HS-27A (cell line): ENCODE results near the gene PDPR.
"Not testable (repeated sequence)": the region's sequence is repeated elsewhere in the genome, so short reads cannot be mapped to it uniquely, and the experiment has no call there.

Experiments
- DNase-seq: peaks from one replicate; pipeline ENCODE4 v3.0.0-alpha.2; 2012; ENCODE audit warnings: low read depth, missing footprints

Gene PDPR

DNA sequence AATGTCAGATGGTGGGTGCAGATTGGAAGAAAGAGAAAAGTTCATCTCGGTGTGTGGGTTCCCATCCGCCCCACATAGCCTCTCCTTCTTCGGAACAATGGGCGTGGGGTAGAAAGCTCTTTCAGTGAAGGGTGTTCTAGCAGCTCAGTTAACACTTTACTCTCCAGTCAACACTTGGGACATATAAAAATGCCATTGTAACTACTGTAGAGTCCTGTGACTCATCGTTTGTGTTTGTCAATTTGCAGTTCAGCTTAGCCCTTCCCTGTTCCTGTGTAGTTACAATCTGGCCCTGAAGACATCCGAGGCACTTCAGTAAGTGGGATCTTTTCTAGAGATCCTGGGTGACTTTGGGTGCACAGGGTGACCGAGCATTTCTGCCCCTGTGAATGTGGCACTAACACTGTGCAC lies 47.9 kb downstream of the PDPR start:
- no peak for DNase-seq

DNA sequence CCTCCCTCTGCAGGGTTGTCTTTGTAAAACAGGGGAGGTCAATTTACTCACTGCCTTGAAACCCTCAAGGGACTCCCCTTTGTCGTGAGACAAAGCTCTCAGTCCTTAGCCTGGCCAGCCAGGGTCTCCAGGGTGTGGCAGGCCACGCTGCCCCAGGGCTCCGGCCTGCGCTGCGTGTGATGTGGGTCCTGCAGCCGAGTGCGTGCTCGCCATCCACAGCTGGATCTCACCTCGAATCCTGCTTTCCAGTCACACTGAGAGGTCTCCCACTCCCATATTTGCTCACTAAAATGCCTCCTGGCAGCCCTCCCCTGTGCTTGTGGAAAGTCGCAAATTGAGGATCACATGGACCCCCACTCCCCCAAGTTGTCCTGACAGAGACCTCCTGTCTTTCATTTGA lies 49.5 kb downstream of the PDPR start:
- no peak for DNase-seq

DNA sequence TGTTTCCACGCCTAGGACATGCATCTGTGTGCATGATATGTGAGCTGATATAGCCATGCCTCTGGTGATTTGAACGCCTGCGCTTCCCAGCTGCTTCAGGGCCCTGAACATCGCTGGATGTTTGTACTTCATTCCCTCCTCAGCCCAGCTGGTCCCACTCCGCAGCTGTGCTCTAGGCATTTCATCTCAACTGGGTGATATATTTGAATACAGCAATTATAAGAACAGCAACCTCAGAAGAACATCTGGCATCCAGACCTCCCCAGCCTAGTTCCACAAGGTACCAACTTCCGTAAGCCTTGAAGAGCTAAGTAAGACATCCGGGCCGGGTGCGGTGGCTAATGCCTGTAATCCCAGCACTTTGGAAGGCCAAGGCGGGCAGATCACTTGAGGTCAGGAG lies 52.6 kb downstream of the PDPR start:
- DNase-seq = not testable (repeated sequence)

DNA sequence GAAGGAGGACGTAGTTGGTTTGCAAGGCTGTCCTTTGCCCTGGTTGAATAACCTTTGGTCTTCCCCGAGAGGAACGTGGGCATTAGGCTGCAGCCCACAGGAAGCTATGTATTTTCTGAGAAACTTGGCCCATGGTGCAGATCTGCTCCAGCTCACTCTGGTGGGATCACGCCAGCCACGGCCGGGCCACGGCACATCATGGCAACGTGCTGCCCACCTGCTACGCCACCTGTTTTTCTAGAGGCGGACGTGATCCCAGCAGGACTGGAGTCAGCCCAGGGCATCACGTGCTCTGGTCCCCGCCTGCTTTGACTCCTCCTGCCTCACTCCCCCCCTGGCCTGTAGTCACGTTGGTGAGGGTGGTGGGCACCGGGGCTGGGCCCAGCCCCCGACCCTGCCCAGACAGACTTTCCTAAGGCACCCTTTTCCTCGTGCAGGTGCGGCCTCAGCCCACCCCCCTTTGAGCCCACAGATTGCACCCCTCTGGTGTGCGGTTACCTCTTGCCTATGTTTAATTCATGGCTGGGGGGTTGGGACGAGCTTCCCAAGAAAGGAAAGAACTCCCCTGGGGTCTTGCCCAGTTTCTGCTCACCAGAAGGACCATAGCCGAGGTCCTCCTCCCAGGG lies 59.2 kb downstream of the PDPR start, which contains the start of gene CLEC18C:
TSS of gene CLEC18C (plus strand) at position 576 of the 626 bp plus-strand sequence. CDS start 492 bp downstream, outside the sequence.
- not testable (repeated sequence) for DNase-seq

DNA sequence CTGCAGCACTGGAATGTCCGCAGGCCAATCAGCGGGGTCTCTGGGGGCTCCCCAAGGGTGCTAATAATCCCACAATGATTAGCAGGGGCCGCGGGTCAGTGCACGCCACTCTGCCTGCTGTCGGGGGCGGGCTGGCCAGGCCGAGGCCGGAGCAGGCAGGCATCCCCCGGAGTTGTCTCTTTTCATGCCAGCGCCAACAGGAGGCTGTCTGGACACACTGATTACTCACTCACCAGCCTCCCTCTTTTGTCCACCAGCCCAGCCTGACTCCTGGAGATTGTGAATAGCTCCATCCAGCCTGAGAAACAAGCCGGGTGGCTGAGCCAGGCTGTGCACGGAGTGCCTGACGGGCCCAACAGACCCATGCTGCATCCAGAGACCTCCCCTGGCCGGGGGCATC lies 59.8 kb downstream of the PDPR start:
- DNase-seq = not testable (repeated sequence)

DNA sequence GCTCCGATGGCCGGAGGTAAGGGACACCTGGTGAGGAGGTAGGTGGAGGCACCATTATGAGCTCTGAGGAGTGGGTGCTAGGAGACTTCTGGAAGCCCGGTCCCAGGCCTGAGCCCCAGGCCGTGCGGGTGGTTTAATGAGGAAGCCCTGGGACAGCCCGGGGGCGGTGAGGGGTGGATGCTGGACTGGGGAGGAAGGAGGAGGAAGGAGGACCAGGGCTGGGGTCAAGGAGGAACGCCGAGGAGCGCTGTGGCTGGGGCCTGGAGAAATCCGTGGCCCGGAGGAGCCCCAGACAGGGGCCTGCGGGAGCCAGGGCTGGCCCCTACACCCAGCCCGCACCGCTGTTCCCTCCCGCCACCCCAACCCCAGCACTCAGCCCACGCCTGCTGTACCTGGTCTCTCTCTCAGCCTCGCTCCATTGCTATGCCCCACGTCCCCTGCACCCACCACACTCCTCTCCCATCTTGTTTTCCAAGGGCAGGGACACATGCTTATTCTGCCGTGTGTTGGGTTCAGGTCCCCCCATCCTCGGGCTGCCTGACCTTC lies 60.3 kb downstream of the PDPR start:
- not testable (repeated sequence) for DNase-seq

DNA sequence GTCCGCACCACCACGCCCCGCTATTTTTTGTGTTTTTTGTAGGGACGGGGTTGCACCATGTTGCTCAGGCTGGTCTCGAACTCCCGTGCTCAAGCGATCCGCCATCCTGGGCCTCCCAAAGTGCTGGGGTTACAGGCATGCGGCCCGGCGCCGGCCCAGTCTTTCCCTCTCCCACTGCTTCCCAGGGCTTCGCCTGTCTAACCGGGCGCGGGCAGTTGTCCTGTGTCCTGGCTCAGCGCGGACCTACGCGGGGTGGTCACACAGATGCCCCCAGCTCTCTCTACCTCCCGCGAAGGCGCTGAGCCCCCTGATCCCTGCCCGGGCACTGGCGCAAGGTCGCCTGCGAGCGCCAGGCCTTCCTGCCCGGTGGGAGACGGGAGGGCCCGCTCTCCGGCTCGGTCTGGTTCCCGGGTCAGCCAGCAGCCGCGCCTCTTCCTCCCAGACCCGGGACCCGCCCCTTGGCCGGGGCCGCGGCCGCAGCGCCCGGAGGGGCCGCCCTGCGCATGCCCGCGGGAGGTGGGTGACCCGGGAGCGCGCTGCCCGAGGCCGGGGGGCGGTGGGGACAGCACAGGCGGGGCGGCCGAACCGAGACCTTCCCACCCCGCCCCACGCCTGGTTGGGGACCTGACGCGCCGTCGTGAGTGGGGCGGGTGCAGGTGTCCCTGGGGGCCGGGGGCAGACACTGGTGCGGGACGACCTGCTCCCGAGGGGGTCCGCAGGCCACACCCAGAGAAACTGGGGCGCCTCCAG lies 73.9 kb downstream of the PDPR start:
- not testable (repeated sequence) for DNase-seq

DNA sequence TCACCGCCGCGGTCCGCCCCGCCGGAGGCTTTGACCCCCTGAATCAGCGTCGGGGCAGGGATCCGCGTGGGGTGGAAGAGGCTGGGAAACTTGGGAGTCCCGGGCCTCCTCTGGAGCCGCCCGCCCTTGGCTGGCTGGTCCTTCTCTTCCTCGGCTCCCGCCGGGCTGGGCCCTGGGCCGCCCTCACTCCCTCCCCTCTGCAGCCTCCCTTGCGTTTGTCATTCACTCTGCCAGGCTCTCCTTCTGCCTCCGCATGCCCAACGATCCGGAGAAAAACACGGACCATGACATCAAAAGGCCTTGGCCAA lies 74.4 kb downstream of the PDPR start:
- DNase-seq = not testable (repeated sequence)

DNA sequence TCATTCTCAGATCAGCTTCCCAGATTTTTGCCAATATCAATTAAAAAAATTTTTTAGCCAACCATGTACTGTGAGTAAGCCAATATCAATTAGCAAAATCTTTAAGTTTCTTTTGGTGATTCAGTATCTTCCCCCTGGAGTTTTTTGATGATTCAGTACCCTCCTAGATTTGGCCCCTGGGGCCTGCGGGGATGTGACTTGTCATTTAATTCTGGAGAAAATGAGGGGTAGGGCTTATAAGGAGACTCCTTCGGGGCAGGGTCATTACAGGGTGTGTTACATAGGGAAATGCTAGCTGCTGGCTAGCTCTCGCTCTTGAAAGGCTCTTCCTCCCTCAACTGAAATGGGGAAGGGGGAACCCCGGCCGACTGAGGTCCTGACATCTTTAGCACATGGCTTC lies 76.4 kb downstream of the PDPR start:
- not testable (repeated sequence) for DNase-seq

DNA sequence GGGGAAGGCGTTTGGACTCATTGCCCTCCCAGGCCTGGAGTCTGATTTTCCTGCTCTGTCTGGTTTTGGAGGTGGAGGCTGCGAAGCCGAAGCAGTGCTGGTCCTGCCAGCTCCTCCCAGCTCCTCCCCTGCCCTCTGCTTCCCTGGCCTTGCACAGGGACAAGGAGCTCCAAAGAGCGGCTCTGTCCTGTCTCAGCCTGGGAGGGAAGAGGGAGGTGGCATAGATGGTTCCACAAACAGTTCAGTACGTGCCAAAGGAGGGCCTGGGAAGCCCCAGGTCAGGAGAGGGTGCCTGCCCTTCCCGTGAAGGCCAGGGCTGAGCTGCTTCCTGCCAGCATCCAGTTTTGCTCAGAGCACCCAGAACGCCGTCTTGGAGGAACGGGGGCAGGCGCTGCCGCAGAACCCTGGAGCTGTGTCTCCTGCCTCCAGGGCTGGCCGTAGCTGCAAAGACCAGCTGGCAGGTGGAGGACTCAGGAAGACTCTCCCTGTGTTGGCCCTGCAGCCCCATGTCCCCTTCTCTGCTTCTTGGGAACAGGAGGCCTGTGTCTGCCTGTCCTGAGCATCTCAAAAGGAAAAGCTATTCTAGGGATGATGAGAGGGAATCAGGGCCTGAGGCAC lies 82.7 kb downstream of the PDPR start:
- DNase-seq = not testable (repeated sequence)

DNA sequence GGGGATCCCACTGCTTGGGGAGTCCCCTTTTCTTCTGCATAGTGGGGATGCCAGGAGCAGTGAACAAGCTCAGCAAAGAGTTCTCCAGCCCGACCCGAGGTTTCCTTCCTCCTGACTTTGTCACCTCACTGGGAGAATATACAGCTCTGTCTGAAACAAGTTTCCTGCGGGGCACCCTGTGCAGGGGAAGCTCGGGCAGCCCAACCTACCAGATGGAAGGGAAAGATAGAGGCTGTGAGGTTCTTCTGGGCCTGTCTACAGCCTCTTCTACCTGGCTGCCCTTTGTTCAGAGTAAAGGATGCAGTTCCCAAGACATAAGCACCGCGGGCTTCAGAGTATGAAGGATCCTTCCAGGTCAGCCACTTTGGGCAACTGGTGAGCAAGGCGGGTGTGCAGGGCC lies 83.5 kb downstream of the PDPR start:
- DNase-seq = not testable (repeated sequence)

DNA sequence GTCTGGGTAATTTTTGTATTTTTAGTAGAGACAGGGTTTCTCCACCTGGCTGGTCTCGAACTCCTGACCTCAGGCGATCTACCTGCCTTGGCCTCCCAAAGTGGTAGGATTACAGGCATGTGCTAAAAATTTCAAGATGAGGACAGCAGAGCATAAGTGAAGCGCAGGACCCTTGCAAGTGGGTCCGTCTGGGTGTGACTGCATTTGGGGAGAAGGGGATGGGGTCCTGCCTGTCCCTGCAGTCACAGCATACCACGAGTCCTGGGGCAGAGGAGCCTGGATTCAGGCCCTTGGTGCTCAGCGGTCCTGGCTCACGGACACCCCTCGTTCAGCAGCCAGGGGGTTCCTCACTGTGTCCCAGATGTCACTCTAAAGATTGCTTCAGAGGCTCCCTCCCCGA lies 84.1 kb downstream of the PDPR start:
- DNase-seq = not testable (repeated sequence)

DNA sequence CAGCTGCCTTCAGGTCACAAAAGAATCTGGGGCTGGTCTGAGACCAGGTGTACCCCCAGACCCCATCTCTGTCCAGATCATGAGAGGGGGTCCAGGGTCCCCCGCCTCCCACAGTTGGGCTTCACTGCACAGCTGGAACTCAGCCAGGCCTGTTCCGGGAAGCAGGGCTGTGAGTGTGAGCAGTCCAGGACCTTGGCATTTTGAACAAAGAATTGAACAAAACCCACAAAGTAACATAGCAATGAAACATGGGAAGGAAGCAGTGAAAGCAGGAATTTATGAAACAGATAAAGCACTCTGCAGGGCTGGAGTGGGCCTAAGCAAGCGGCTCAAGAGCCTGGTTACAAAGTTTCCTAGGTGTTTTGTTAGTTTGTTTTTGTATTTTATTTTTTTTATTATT lies 84.5 kb downstream of the PDPR start:
- not testable (repeated sequence) for DNase-seq

DNA sequence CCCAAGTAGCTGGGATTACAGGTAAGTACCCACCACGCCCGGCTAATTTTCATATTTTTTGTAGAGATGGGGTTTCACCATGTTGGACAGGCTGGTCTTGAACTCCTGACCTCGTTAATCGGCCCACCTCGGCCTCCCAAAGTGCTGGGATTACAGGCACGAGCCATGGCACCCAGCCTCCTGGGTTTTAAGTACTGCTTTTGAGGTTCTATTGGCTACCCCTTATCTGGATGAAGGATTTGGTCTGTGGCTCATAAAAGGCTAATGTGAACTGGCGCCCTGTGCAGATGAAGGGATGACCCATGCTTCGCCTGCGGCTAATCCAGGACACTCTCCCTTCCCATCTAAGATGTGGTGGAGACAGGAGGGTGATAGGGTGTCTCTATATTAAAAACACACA lies 85.0 kb downstream of the PDPR start:
- DNase-seq = not testable (repeated sequence)

DNA sequence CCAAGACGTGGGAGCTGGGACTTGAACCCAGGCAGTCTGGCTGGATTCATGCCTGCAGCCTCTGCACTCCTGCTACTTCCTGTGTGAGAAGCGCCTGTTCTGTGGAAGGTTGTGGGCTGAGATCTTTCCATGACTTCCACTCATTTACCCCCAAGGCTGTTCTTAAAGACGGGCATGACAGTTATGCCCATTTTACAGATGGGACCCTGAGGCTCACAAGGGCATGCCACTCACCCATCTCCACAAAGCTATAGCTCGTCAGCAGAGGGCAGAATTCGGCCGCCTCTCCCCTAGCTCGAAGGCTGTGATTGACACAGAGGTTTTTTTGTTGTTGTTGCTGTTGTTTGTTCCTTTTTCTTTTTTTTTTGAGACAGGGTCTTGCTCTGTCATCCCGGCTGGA lies 85.9 kb downstream of the PDPR start:
- not testable (repeated sequence) for DNase-seq

DNA sequence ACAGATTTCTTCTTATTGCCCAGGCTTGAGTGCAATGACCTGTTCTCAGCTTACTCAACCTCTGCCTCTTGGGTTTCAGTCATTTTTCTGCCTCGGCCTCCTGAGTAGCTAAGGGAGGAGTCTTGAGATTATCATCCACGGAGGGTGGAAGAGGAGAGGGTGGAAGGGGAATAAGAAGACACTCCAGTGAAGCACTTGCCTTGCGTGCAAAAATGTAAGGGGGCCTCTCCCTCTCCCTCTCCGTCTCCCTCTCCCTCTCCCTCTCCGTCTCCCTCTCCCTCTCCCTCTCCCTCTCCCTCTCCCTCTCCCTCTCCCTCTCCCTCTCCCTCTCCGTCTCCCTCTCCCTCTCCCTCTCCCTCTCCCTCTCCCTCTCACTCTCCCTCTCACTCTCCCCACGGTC lies 89.4 kb downstream of the PDPR start:
- DNase-seq = not testable (repeated sequence)

DNA sequence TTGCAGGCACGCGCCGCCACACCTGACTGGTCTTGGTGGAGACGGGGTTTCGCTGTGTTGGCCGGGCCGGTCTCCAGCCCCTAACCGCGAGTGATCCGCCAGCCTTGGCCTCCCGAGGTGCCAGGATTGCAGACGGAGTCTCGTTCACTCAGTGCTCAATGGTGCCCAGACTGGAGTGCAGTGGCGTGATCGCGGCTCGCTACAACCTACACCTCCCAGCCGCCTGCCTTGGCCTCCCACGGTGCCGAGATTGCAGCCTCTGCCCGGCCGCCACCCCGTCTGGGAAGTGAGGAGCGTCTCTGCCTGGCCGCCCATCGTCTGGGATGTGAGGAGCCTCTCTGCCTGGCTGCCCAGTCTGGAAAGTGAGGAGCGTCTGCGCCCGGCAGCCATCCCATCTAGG lies 89.9 kb downstream of the PDPR start:
- DNase-seq = not testable (repeated sequence)

DNA sequence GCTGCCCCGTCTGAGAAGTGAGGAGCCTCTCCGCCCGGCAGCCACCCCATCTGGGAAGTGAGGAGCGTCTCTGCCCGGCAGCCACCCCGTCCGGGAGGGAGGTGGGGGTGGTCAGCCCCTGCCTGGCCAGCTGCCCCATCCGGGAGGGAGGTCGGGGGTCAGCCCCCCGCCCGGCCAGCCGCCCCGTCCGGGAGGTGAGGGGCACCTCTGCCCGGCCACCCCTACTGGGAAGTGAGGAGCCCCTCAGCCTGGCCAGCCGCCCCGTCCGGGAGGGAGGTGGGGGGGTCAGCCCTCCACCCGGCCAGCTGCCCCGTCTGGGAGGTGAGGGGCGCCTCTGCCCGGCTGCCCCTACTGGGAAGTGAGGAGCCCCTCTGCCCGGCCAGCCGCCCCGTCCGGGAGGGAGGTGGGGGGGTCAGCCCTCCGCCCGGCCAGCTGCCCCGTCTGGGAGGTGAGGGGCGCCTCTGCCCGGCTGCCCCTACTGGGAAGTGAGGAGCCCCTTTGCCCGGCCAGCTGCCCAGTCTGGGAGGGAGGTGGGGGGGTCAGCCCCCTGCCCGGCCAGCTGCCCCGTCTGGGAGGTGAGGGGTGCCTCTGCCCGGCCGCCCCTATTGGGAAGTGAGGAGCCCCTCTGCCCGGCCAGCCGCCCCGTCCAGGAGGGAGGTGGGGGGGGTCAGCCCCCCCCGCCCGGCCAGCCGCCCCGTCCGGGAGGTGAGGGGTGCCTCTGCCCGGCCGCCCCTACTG lies 90.7 kb downstream of the PDPR start:
- not testable (repeated sequence) for DNase-seq

DNA sequence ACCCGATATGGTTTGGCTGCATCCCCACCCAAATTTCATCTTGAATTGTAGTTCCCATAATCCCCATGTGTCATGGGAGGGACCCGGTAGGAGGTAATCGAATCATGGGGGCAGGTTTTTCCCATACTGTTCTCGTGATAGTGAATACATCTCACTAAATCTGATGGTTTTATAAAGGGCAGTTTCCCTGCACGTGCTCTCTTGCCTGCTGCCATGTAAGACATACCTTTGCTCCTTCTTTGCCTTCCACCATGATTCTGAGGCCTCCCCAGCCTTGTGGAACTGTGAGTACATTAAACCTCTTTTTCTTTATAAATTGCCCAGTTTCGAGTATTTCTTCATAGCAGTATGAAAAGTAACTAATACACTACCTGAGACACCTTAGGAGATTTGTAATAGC lies 92.2 kb downstream of the PDPR start:
- not testable (repeated sequence) for DNase-seq
